Spleen (tissue), 11 donors: ENCODE data around the gene MAMSTR. TPM values are rescaled to one million over a fixed set of nuclear protein-coding genes. Genes with fewer than 3 reads are reported as not detected.
"Not testable (repeated sequence)": the region's sequence is repeated elsewhere in the genome, so short reads cannot be mapped to it uniquely, and the experiment has no call there.

Experiments used
- DNase-seq: peaks from one replicate; pipeline ENCODE4 v3.0.0-alpha.2; 2020
- H3K27ac ChIP-seq, 8 donors: fragments of 200-600 bp; sonication (generic) in 7 of 8; 1 replicate in 4 of 8; 2 replicates in 4 of 8; pipeline versions ENCODE4 v1.5.0 to v1.8.0; 2016 to 2021; ENCODE audit warnings: inconsistent platforms in 4 of 8, mild to moderate bottlenecking in 4 of 8, moderate library complexity in 1 of 8
- H3K27me3 ChIP-seq, 7 donors: fragments of 200-600 bp; sonication (generic) in 6 of 7; replicated peaks in 1 of 7; 1 replicate in 4 of 7; 2 replicates in 3 of 7; pipeline versions ENCODE4 v1.5.0 to v1.8.0; 2016 to 2021; ENCODE audit warnings: inconsistent platforms in 3 of 7, mild to moderate bottlenecking in 1 of 7
- H3K36me3 ChIP-seq, 6 donors: fragments of 200-600 bp; sonication (generic) in 5 of 6; 1 replicate in 4 of 6; 2 replicates in 2 of 6; pipeline versions ENCODE4 v1.5.0 to v1.8.0; 2016 to 2021; ENCODE audit warnings: inconsistent platforms in 2 of 6
- H3K4me1 ChIP-seq, 6 donors: fragments of 200-600 bp; sonication (generic) in 5 of 6; 1 replicate in 3 of 6; 2 replicates in 3 of 6; pipeline versions ENCODE4 v1.5.0 to v1.8.0; 2016 to 2021; ENCODE audit warnings: inconsistent platforms in 3 of 6
- H3K4me3 ChIP-seq, 8 donors: fragments of 200-600 bp; sonication (generic) in 7 of 8; 1 replicate in 4 of 8; 2 replicates in 4 of 8; pipeline versions ENCODE4 v1.5.0 to v1.8.0; 2016 to 2021; ENCODE audit warnings: inconsistent platforms in 4 of 8, mild to moderate bottlenecking in 4 of 8, moderate library complexity in 2 of 8
- H3K9me3 ChIP-seq, 8 donors: fragments of 200-600 bp; sonication (generic) in 7 of 8; 1 replicate in 4 of 8; 2 replicates in 4 of 8; pipeline versions ENCODE4 v1.5.0 to v1.8.0; 2016 to 2021; ENCODE audit warnings: inconsistent platforms in 4 of 8
- CTCF ChIP-seq, 11 experiments: fragments of 200-600 bp in 7 of 11; fragments of 450-650 bp in 4 of 11; sonication (generic) in 4 of 11; IDR thresholded peaks in 8 of 11; conservative IDR thresholded peaks in 3 of 11; 1 replicate in 7 of 11; 2 replicates in 4 of 11; pipeline versions ENCODE4 v1.4.0 to v1.8.0; 2016 to 2021; ENCODE audit warnings: antibody characterized with exemption in 11 of 11, inconsistent platforms in 4 of 11, mild to moderate bottlenecking in 1 of 11
- POLR2A ChIP-seq, 3 donors: fragments of 450-650 bp; IDR thresholded peaks; one replicate each; pipeline ENCODE4 v1.5.1; 2017; ENCODE audit warnings: antibody characterized with exemption in 3 of 3, mild to moderate bottlenecking in 1 of 3
- POLR2AphosphoS5 ChIP-seq, 3 donors: sonication (generic); formaldehyde crosslinking; IDR thresholded peaks; one replicate each; pipeline ENCODE4 v1.5.1; 2017; ENCODE audit warnings: antibody characterized with exemption in 3 of 3
- WGBS, 5 donors: extraction: QIAGEN DNeasy Blood & Tissue Kit in 3 of 5; methylation state at CpG; one replicate each; pipeline versions ENCODE4 v1.1.5 to v1.1.7; 2013 to 2018; 5-methylcytosine and 5-hydroxymethylcytosine counted together
- intact Hi-C: fragments of 100-400 bp; cut with DNase I; formaldehyde crosslinking; loops from one replicate; pipeline ENCODE4 v1.15.0; 2023; ENCODE audit warnings: low total_unique reads
- polyA plus RNA-seq, 3 donors: library from polyadenylated mRNA; stranded (reverse); fragments of 200-250 nt; gene quantifications; one replicate each; pipeline ENCODE4 v1.2.1, GENCODE V29; 2013
- total RNA-seq, 7 donors: library from RNA; depleted of rRNA in 3 of 7; stranded (reverse); fragments of >200 nt in 3 of 7; fragmentation: NEBNext Ultra II Directional in 4 of 7; extraction: Animal tissue kit (Norgen Biotek cat#: 25700) in 4 of 7; gene quantifications; one replicate each; pipeline versions ENCODE4 v1.1.0 to v1.2.1, GENCODE V29; 2016 to 2021
- donor health status: healthy with polysubstance abuse.
- donor health status: DM: no; HTN: no; CAD: no; lungs with moderate emphysema.
- donor health status: DM: no; HTN: no; CAD: no.
- donor health status: Bipolar disorder and iron deficiency.
- donor health status: healthy.
- donor health status: DM: no; HTN: no; CAD: no.
- donor health status: DM: yes; HTN: yes; CAD: no.

The MAMSTR gene
- total and polyA plus RNA-seq, 10 donors = 0.93 to 10.7 (median 3.9) TPM

- 80 to 96% (median 90%) methylated on average over 3 of the region's 3 CpGs for WGBS, 5 donors
- H3K4me1 ChIP-seq = peaks cover 0 to 8% (median 0%) of the 10 kb centered on the region in 6 donors
- no peak for DNase-seq
- H3K27me3 ChIP-seq = no peaks in the 10 kb centered on the region
- TF ChIP-seq POLR2AphosphoS5 (IDR thresholded peaks at IDR 0.05) = no peak
- TF ChIP-seq POLR2A (IDR thresholded peaks at IDR 0.05) = no peak
- TF ChIP-seq CTCF (IDR thresholded peaks at IDR 0.05 in 8 of 11, conservative IDR thresholded peaks at IDR 0.05 in 3 of 11) = no peak
- no peaks in the 10 kb centered on the region for H3K36me3 ChIP-seq
- peak overlapping the region in 3 of 8 donors; percentile 22 to 41 (median 25) for H3K27ac ChIP-seq
- no peak overlapping the region for H3K4me3 ChIP-seq
- intact Hi-C loops = no loop called here
- no peaks in the 10 kb centered on the region for H3K9me3 ChIP-seq
Observed at GRCh38 chr19:48687776-48688175, 31.7 kb downstream of the MAMSTR start.

GRCh38 chr19:48686637-48687036 is 32.9 kb downstream of the MAMSTR start:
- DNase-seq, H3K27me3 ChIP-seq, H3K4me1 ChIP-seq, H3K4me3 ChIP-seq, H3K36me3 ChIP-seq, H3K9me3 ChIP-seq, intact Hi-C loops: not testable (repeated sequence)
- WGBS, 5 donors = 88 to 94% (median 91%) methylated on average over 7 of the region's 7 CpGs
- peak overlapping the region in 5 of 8 donors; percentile 16 to 41 (median 22) for H3K27ac ChIP-seq

- no peak overlapping the region for H3K27ac ChIP-seq
- DNase-seq = no peak
- no peaks in the 10 kb centered on the region for H3K36me3 ChIP-seq
- intact Hi-C loops = no loop called here
- H3K9me3 ChIP-seq = no peaks in the 10 kb centered on the region
- H3K4me1 ChIP-seq = peaks cover 0 to 8% (median 0%) of the 10 kb centered on the region in 6 donors
- H3K27me3 ChIP-seq = no peaks in the 10 kb centered on the region
- TF ChIP-seq POLR2AphosphoS5 (IDR thresholded peaks at IDR 0.05) (no peak), POLR2A (IDR thresholded peaks at IDR 0.05) (no peak), CTCF (IDR thresholded peaks at IDR 0.05 in 8 of 11, conservative IDR thresholded peaks at IDR 0.05 in 3 of 11) (no peak)
- H3K4me3 ChIP-seq = no peak overlapping the region
- 83 to 94% (median 85%) methylated on average over 3 of the region's 3 CpGs for WGBS, 5 donors
Observed at GRCh38 chr19:48686088-48686487, 33.4 kb downstream of the MAMSTR start.

GRCh38 chr19:48685583-48685982 is 33.9 kb downstream of the MAMSTR start:
- peaks cover 0 to 8% (median 0%) of the 10 kb centered on the region in 6 donors for H3K4me1 ChIP-seq
- WGBS, 5 donors = 86 to 93% (median 90%) methylated on average over 9 of the region's 9 CpGs
- H3K4me3 ChIP-seq = no peak overlapping the region
- no peaks in the 10 kb centered on the region for H3K9me3 ChIP-seq
- DNase-seq = no peak
- no peaks in the 10 kb centered on the region for H3K27me3 ChIP-seq
- TF ChIP-seq CTCF (IDR thresholded peaks at IDR 0.05 in 8 of 11, conservative IDR thresholded peaks at IDR 0.05 in 3 of 11) = no peak
- no peaks in the 10 kb centered on the region for H3K36me3 ChIP-seq
- no peak overlapping the region for H3K27ac ChIP-seq
- intact Hi-C loops = no loop called here

GRCh38 chr19:48683349-48683748 is 36.2 kb downstream of the MAMSTR start:
- 43 to 78% (median 59%) methylated on average over 11 of the region's 11 CpGs for WGBS, 5 donors
- TF ChIP-seq POLR2A (IDR thresholded peaks at IDR 0.05) (no peak), POLR2AphosphoS5 (IDR thresholded peaks at IDR 0.05) (peak in 2 of 3 donors; percentile 32 to 35), CTCF (IDR thresholded peaks at IDR 0.05 in 8 of 11, conservative IDR thresholded peaks at IDR 0.05 in 3 of 11) (no peak)
- no peaks in the 10 kb centered on the region for H3K27me3 ChIP-seq
- H3K4me3 ChIP-seq = peak overlapping the region in 2 of 8 donors; percentile 19 to 42
- DNase-seq = no peak
- H3K36me3 ChIP-seq = no peaks in the 10 kb centered on the region
- peaks cover 0 to 8% (median 0%) of the 10 kb centered on the region in 6 donors for H3K4me1 ChIP-seq
- peak overlapping the region in 3 of 8 donors; percentile 18 to 32 (median 21) for H3K27ac ChIP-seq
- H3K9me3 ChIP-seq = no peaks in the 10 kb centered on the region
- intact Hi-C loops = no loop called here
